Naive thymus-derived CD4-positive, alpha-beta T cell (primary cell): ENCODE data around the gene CAMK1G. TPM values are rescaled to one million over a fixed set of nuclear protein-coding genes. Genes with fewer than 3 reads are reported as not detected.

ENCODE experiments used
- ATAC-seq: fragments of 150-1000 bp; cut with Tn5 transposase; 2 replicates; pipeline ENCODE4 v1.10.0; 2021; ENCODE audit warnings: mild to moderate bottlenecking, moderate library complexity
- CTCF ChIA-PET: fragments of 350-600 bp; sonication (Branson Sonifier 250); formaldehyde crosslinking; loops from one replicate; lab custom pipeline; 2021; ENCODE audit warnings: antibody characterized with exemption; lab: Charles Lee
- POLR2A ChIA-PET: fragments of 350-600 bp; sonication (Branson Sonifier 250); formaldehyde crosslinking; loops from one replicate; lab custom pipeline; 2021; ENCODE audit warnings: antibody characterized with exemption, inconsistent platforms; lab: Charles Lee
- DNase-seq, 9 donors: peaks; one replicate each; pipeline versions ENCODE4 v3.0.0 to v3.0.0-alpha.2; 2020 to 2022; ENCODE audit warnings: mixed read lengths in 1 of 9
- H3K27ac ChIP-seq: one replicate; pipeline ENCODE4 v1.7.0; 2013; ENCODE audit warnings: mild to moderate bottlenecking, low read depth, low read length, moderate library complexity
- H3K27me3 ChIP-seq, 2 donors: one replicate each; pipeline ENCODE4 v1.7.0; 2013; ENCODE audit warnings: low read length in 2 of 2, mild to moderate bottlenecking in 2 of 2, moderate library complexity in 2 of 2; ENCODE audit not compliant: control insufficient read depth in 2 of 2, insufficient read depth in 2 of 2
- H3K36me3 ChIP-seq, 3 experiments: 1 replicate in 2 of 3; 2 replicates in 1 of 3; pipeline ENCODE4 v1.7.0; 2013; ENCODE audit warnings: low read length in 3 of 3, mild to moderate bottlenecking in 3 of 3, moderate library complexity in 1 of 3; ENCODE audit not compliant: insufficient read depth in 3 of 3, control insufficient read depth in 2 of 3
- H3K4me1 ChIP-seq, 2 donors: one replicate each; pipeline ENCODE4 v1.7.0; 2013; ENCODE audit warnings: low read length in 2 of 2, mild to moderate bottlenecking in 2 of 2, moderate library complexity in 1 of 2; ENCODE audit not compliant: control insufficient read depth in 2 of 2, insufficient read depth in 2 of 2
- H3K4me3 ChIP-seq: 2 replicates; pipeline ENCODE4 v1.7.0; 2013; ENCODE audit warnings: mild to moderate bottlenecking, low read length
- H3K9me3 ChIP-seq, 3 experiments: 1 replicate in 2 of 3; 2 replicates in 1 of 3; pipeline ENCODE4 v1.7.0; 2013; ENCODE audit warnings: low read length in 3 of 3; ENCODE audit not compliant: control insufficient read depth in 2 of 3
- H3K27ac Mint-ChIP-seq, 9 donors: one replicate each; pipeline ENCODE4 v1.8.0; 2020 to 2022; ENCODE audit warnings: mixed read lengths in 9 of 9, mild to moderate bottlenecking in 8 of 9, moderate library complexity in 5 of 9, inconsistent platforms in 2 of 9
- H3K27me3 Mint-ChIP-seq, 5 donors: one replicate each; pipeline ENCODE4 v1.8.0; 2021 to 2022; ENCODE audit warnings: mixed read lengths in 5 of 5, mild to moderate bottlenecking in 1 of 5
- H3K36me3 Mint-ChIP-seq, 5 donors: one replicate each; pipeline ENCODE4 v1.8.0; 2020 to 2022; ENCODE audit warnings: mixed read lengths in 5 of 5, mild to moderate bottlenecking in 3 of 5, inconsistent platforms in 1 of 5
- H3K4me1 Mint-ChIP-seq, 7 donors: one replicate each; pipeline ENCODE4 v1.8.0; 2020 to 2022; ENCODE audit warnings: mixed read lengths in 7 of 7, mild to moderate bottlenecking in 3 of 7, inconsistent platforms in 1 of 7
- H3K4me3 Mint-ChIP-seq, 10 donors: one replicate each; pipeline ENCODE4 v1.8.0; 2020 to 2022; ENCODE audit warnings: mild to moderate bottlenecking in 10 of 10, mixed read lengths in 10 of 10, moderate library complexity in 6 of 10, inconsistent platforms in 2 of 10
- H3K9me3 Mint-ChIP-seq, 11 donors: one replicate each; pipeline ENCODE4 v1.8.0; 2020 to 2022; ENCODE audit warnings: mixed read lengths in 11 of 11, mild to moderate bottlenecking in 4 of 11, inconsistent platforms in 1 of 11, moderate library complexity in 1 of 11
- intact Hi-C, 2 donors: fragments of 100-400 bp; cut with micrococcal nuclease; formaldehyde crosslinking; loops; one replicate each; pipeline ENCODE4 v1.15.1; 2023
- polyA plus RNA-seq, 2 donors: library from polyadenylated mRNA; unstranded; fragments of 300-500 nt; fragmentation: Illumina TruSeq; gene quantifications; one replicate each; pipeline ENCODE4 v1.2.3, GENCODE V29; 2021
- total RNA-seq, 6 experiments: library from RNA in 5 of 6; stranded (reverse) in 5 of 6; gene quantifications; 1 replicate in 5 of 6; 2 replicates in 1 of 6; pipeline ENCODE4 v1.2.3 and lab custom pipeline; 2021 to 2026

The CAMK1G gene
- total and polyA plus RNA-seq, 7 experiments from 2014 or later = not detected

- Mint-ChIP-seq H3K27me3 (peaks cover 0 to 32% (median 0%) of the 10 kb centered on the region in 5 donors), H3K36me3 (no peaks in the 10 kb centered on the region), H3K4me3 (no peak overlapping the region), H3K9me3 (peaks cover 0 to 1% (median 0%) of the 10 kb centered on the region in 11 donors), H3K4me1 (peaks cover 0 to 8% (median 0%) of the 10 kb centered on the region in 7 donors), H3K27ac (no peak overlapping the region)
- Histone ChIP-seq H3K4me1 (no peaks in the 10 kb centered on the region), H3K36me3 (no peaks in the 10 kb centered on the region), H3K27me3 (no peaks in the 10 kb centered on the region), H3K9me3 (no peaks in the 10 kb centered on the region), H3K27ac (no peak overlapping the region), H3K4me3 (no peak overlapping the region)
- ATAC-seq (no peak), DNase-seq (no peak)
- intact Hi-C loops = loop anchor here in 1 of 2 donors (10.0 kb wide), 1 partner anchor 432 kb away; no protein-coding TSS in a partner anchor
- ChIA-PET POLR2A (no interaction called here), CTCF (no interaction called here)
These were observed 30.9 kb upstream of the CAMK1G start for GRCh38 chr1:209552406-209553264.

DNA sequence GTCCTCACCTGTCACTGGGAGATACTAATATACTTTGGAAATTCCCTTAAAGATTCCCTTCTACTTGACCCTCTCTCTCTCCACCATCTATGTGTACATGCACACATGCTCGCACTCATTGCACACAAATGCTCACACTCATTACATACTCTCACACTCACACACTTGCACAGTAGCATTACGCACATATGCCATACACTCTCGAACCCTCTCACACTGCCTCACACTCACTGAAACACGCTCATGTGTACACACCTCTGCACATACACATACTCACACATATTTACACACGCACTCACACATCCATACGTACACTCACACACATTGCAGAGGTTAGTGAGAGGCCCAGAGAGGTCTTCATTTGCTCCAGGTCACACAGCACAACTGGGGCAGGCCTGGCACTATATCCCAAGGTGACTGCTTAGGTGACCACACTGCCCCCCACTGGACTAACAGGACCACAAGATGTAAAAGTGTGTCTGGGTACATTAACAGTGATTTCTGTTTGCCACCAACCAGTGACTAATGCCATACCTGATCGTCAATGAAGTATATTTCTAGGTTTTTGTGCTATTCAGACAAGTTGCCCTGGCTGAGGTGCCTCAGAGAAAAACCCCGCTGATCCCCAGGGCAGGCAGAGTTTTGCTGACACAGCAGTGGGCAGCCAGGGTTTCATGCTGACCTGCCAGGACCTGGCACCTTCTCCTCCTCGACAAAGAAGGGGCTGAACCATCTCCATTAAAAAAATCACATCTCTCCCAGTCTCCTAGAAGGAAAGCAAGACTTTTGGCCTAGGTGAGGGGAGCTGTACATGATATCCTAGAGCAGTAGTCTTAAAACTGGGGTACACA, 28.5 kb upstream of the CAMK1G start:
- ATAC-seq = no peak
- H3K4me3 ChIP-seq = no peak overlapping the region
- CTCF ChIA-PET = interaction anchor here (0.5 kb wide), 2 partner anchors 215 to 352 kb away, joined by 3 to 5 read pairs; no protein-coding TSS in a partner anchor

DNA sequence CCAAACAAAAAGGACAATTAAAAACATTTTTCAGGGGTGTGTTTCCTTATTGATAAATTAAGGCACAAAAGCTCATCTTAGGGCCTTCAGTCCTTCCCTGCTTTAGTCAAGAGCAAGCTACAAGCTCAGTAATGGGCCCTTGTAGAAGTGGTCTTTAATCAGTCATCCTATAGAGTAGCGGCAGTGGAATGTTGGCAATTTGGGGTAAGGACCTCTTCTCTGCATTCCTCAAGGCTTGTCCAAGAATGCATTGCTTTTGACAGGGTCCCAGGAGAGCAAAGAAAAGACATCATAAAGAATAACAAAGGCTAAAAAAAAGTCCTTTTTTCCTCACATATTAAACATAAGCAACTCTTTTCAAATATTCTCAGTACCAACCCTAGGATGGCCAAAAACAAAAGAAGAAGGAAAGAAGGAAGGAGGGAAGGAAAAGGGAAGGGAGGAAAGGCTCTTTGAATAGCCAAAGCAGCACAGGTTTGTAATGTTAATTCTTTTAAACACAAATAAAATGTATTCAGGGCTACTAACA, 27.3 kb upstream of the CAMK1G start:
- CTCF ChIA-PET = interaction anchor here (0.9 to 1.2 kb wide), 2 partner anchors 10 to 13 kb away, joined by 3 to 4 read pairs; no protein-coding TSS in a partner anchor
- Mint-ChIP-seq H3K9me3 (peaks cover 0 to 1% (median 0%) of the 10 kb centered on the region in 11 donors), H3K27ac (no peak overlapping the region), H3K27me3 (peaks cover 0 to 25% (median 3%) of the 10 kb centered on the region in 5 donors), H3K36me3 (no peaks in the 10 kb centered on the region), H3K4me1 (no peaks in the 10 kb centered on the region), H3K4me3 (no peak overlapping the region)
- H3K4me1 ChIP-seq = no peaks in the 10 kb centered on the region
- intact Hi-C loops = loop anchor here in 1 of 2 donors (10.0 kb wide), 1 partner anchor 429 kb away; no protein-coding TSS in a partner anchor
- no peaks in the 10 kb centered on the region for H3K9me3 ChIP-seq
- no peaks in the 10 kb centered on the region for H3K36me3 ChIP-seq
- POLR2A ChIA-PET = no interaction called here
- ATAC-seq (no peak), DNase-seq (no peak)
- no peak overlapping the region for H3K4me3 ChIP-seq
- no peaks in the 10 kb centered on the region for H3K27me3 ChIP-seq
- H3K27ac ChIP-seq = no peak overlapping the region

More for the DNA sequence above, 28.5 kb upstream of the CAMK1G start:
- no peaks in the 10 kb centered on the region for H3K9me3 ChIP-seq
- no peak for DNase-seq
- peaks cover 0 to 24% (median 0%) of the 10 kb centered on the region in 5 donors for H3K27me3 Mint-ChIP-seq
- intact Hi-C loops = loop anchor here in 1 of 2 donors (10.0 kb wide), 1 partner anchor 430 kb away; no protein-coding TSS in a partner anchor
- H3K4me1 Mint-ChIP-seq = no peaks in the 10 kb centered on the region
- H3K36me3 Mint-ChIP-seq = no peaks in the 10 kb centered on the region
- no peak overlapping the region for H3K4me3 Mint-ChIP-seq
- no peak overlapping the region for H3K27ac ChIP-seq
- no peak overlapping the region for H3K27ac Mint-ChIP-seq
- no peaks in the 10 kb centered on the region for H3K27me3 ChIP-seq
- no peaks in the 10 kb centered on the region for H3K4me1 ChIP-seq
- no peaks in the 10 kb centered on the region for H3K36me3 ChIP-seq
- POLR2A ChIA-PET = no interaction called here
- H3K9me3 Mint-ChIP-seq = peaks cover 0 to 1% (median 0%) of the 10 kb centered on the region in 11 donors

DNA sequence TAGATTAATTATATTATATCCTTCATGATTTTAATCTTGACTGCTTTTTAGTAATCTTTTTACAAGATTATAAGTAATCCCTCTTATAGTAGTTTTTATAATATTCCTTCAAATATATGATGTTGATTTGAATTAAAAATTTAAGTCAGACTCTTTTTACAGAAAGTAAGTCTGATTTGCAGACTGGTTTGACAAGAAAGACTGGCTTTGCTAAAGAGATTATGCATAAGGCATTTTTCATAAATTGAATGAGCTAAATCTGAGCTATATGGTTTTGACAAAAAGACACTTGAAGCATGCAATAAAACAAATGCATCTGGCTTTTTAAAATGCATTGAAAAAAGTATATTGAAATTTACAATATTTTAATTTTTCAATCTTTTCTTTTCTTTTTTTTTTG, 26.3 kb upstream of the CAMK1G start:
- no peak overlapping the region for H3K27ac Mint-ChIP-seq
- no peaks in the 10 kb centered on the region for H3K9me3 ChIP-seq
- CTCF ChIA-PET = no interaction called here
- H3K4me1 ChIP-seq = no peaks in the 10 kb centered on the region
- H3K27me3 Mint-ChIP-seq = peaks cover 0 to 28% (median 4%) of the 10 kb centered on the region in 5 donors
- H3K36me3 Mint-ChIP-seq = no peaks in the 10 kb centered on the region
- DNase-seq = no peak
- H3K4me3 ChIP-seq = no peak overlapping the region
- no peak overlapping the region for H3K4me3 Mint-ChIP-seq
- H3K4me1 Mint-ChIP-seq = no peaks in the 10 kb centered on the region
- ATAC-seq = no peak
- H3K27ac ChIP-seq = no peak overlapping the region
- no peaks in the 10 kb centered on the region for H3K27me3 ChIP-seq
- no peaks in the 10 kb centered on the region for H3K36me3 ChIP-seq
- intact Hi-C loops = loop anchor here in 1 of 2 donors (10.0 kb wide), 1 partner anchor 428 kb away; no protein-coding TSS in a partner anchor
- H3K9me3 Mint-ChIP-seq = peaks cover 0 to 1% (median 0%) of the 10 kb centered on the region in 11 donors
- POLR2A ChIA-PET = no interaction called here

DNA sequence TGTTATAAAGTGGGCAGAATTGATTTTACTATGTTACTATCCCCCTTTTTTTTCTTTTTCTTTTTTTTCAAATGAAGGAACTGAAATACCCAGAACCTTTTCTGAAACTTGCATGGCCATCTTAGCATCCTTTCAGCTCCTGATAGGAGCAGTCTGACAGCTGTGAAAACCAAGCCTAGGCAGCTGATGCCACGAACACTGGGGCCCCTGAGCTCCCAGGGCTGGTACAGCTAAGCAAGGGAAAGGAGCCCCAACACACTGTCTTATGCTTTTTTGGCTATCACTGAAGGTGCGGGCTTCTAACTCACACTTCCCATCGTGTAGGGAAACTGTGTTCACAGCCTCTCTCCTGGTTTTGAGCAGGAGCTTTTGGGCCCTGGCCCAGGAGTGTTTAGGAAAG, 23.0 kb upstream of the CAMK1G start:
- Mint-ChIP-seq H3K9me3 (no peaks in the 10 kb centered on the region), H3K36me3 (no peaks in the 10 kb centered on the region), H3K4me1 (no peaks in the 10 kb centered on the region), H3K27me3 (peaks cover 11 to 36% (median 19%) of the 10 kb centered on the region in 5 donors), H3K4me3 (no peak overlapping the region), H3K27ac (no peak overlapping the region)
- H3K4me3 ChIP-seq = no peak overlapping the region
- H3K9me3 ChIP-seq = no peaks in the 10 kb centered on the region
- DNase-seq (no peak), ATAC-seq (no peak)
- H3K27me3 ChIP-seq = no peaks in the 10 kb centered on the region
- H3K4me1 ChIP-seq = no peaks in the 10 kb centered on the region
- no peaks in the 10 kb centered on the region for H3K36me3 ChIP-seq
- CTCF ChIA-PET = interaction anchor here (0.8 kb wide), 1 partner anchor 143 kb away, joined by 3 read pairs; no protein-coding TSS in a partner anchor
- intact Hi-C loops = no loop called here
- POLR2A ChIA-PET = no interaction called here
- no peak overlapping the region for H3K27ac ChIP-seq

DNA sequence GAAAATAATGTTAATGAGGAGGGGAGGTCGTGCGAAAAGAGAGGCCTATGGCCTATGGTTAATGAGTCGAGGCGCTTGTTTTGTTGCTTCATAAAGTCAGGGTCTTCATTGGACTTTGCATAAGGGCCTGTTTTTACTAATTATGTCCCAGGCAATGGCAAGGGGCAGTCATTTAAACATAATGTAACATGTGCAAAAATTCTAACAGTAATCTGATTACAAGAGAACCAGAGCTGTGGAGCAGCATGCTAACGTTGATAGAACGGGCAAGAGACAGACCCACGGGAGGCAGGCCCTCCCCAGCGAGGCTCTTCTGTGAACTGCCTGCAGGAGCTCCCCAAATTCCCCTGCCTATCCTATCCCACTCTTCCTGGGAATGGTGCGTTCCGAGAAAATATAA, 22.6 kb upstream of the CAMK1G start:
- ChIA-PET CTCF (interaction anchor here (0.6 to 0.8 kb wide), 2 partner anchors 143 to 1545 kb away, joined by 3 to 5 read pairs; no protein-coding TSS in a partner anchor), POLR2A (no interaction called here)
- peaks cover 0 to 3% of the 10 kb centered on the region in 2 donors for H3K4me1 ChIP-seq
- no peak overlapping the region for H3K4me3 ChIP-seq
- no peaks in the 10 kb centered on the region for H3K9me3 ChIP-seq
- ATAC-seq = no peak
- Mint-ChIP-seq H3K27me3 (peaks cover 11 to 39% (median 23%) of the 10 kb centered on the region in 5 donors), H3K36me3 (no peaks in the 10 kb centered on the region), H3K4me3 (no peak overlapping the region), H3K27ac (no peak overlapping the region), H3K4me1 (peaks cover 0 to 2% (median under 1%) of the 10 kb centered on the region in 7 donors), H3K9me3 (no peaks in the 10 kb centered on the region)
- intact Hi-C loops = no loop called here
- H3K36me3 ChIP-seq = no peaks in the 10 kb centered on the region
- no peak for DNase-seq
- no peaks in the 10 kb centered on the region for H3K27me3 ChIP-seq
- H3K27ac ChIP-seq = no peak overlapping the region
